HepG2 (cell line): Measurements from ENCODE around the gene TRAF3. TPM values are rescaled to one million over a fixed set of nuclear protein-coding genes. Genes with fewer than 3 reads are reported as not detected.

ENCODE experiments used
- ATAC-seq: fragments of 200-7000 bp; cut with Tn5 transposase; 3 replicates; pipeline ENCODE4 v1.9.1; 2020; ENCODE audit warnings: mild to moderate bottlenecking, moderate library complexity
- BruUV-seq: library from RNA; stranded (reverse); fragments of 400-500 nt; replicated peaks from 2 replicates; lab custom pipeline; 2021; lab: Mats Ljungman, UMichigan
- CTCF ChIA-PET: fragments of 300-600 bp; formaldehyde crosslinking; extraction: SDS; loops from one replicate; lab custom pipeline; 2021; ENCODE audit warnings: low total read pairs, inconsistent platforms, low intra/inter-chr PET ratio; lab: Yijun Ruan, JAX
- POLR2A ChIA-PET: fragments of 350-600 bp; sonication (Branson Sonifier 250); formaldehyde crosslinking; loops from one replicate; lab custom pipeline; 2020; ENCODE audit warnings: antibody characterized with exemption, inconsistent platforms; lab: Yijun Ruan, JAX
- DNase-seq: peaks from one replicate; pipeline ENCODE4 v3.0.0-alpha.2; 2015; ENCODE audit warnings: low spot score
- FAIRE-seq: peaks from 3 replicates; lab custom pipeline; 2011; peaks lifted over from hg19 to GRCh38; lab: Jason Lieb, UNC
- H2AFZ ChIP-seq: one replicate; pipeline ENCODE4 v1.6.1; 2011; ENCODE audit warnings: low read length, inconsistent platforms
- H3K27ac ChIP-seq: fragments of 300-600 bp; 3 replicates; pipeline ENCODE4 v1.8.0; 2011; ENCODE audit warnings: mixed run types, mild to moderate bottlenecking, mixed read lengths, low read length, inconsistent platforms; ENCODE audit not compliant: insufficient read depth; ENCODE audit errors: extremely low read length
- H3K27me3 ChIP-seq, 2 experiments: fragments of 200-600 bp in 1 of 2; 2 replicates in 1 of 2; 3 replicates in 1 of 2; pipeline versions ENCODE4 v1.6.0 to v1.8.0; 2011; ENCODE audit warnings: low read length in 2 of 2, mild to moderate bottlenecking in 2 of 2, moderate library complexity in 2 of 2, inconsistent platforms in 1 of 2; ENCODE audit not compliant: insufficient read depth in 2 of 2, control insufficient read depth in 1 of 2
- H3K36me3 ChIP-seq, 2 experiments: fragments of 200-600 bp in 1 of 2; replicated peaks in 1 of 2; 2 replicates in 1 of 2; 3 replicates in 1 of 2; pipeline versions ENCODE4 v1.5.1 to v1.8.0; 2011; ENCODE audit warnings: low read length in 2 of 2, inconsistent platforms in 1 of 2; ENCODE audit not compliant: insufficient read depth in 2 of 2, control insufficient read depth in 1 of 2
- H3K4me1 ChIP-seq: 2 replicates; pipeline ENCODE4 v1.5.1; 2012; ENCODE audit warnings: low read length, inconsistent platforms; ENCODE audit not compliant: insufficient read depth
- H3K4me2 ChIP-seq: 2 replicates; pipeline ENCODE4 v1.6.0; 2011; ENCODE audit warnings: low read depth, low read length, inconsistent platforms
- H3K4me3 ChIP-seq, 3 experiments: fragments of 200-600 bp in 1 of 3; sonication (generic), shearing (Covaris generic) in 1 of 3; replicated peaks in 1 of 3; 2 replicates each; pipeline ENCODE4 v1.5.1; 2011 to 2016; ENCODE audit warnings: low read length in 3 of 3, inconsistent platforms in 2 of 3, low read depth in 2 of 3, mild to moderate bottlenecking in 2 of 3, control low read depth in 1 of 3, mixed read lengths in 1 of 3; ENCODE audit not compliant: insufficient read depth in 1 of 3
- H3K79me2 ChIP-seq: one replicate; pipeline ENCODE4 v1.6.1; 2011; ENCODE audit warnings: low read length, inconsistent platforms; ENCODE audit not compliant: insufficient read depth
- H3K9ac ChIP-seq: 2 replicates; pipeline ENCODE4 v1.6.0; 2011; ENCODE audit warnings: mild to moderate bottlenecking, low read depth, low read length, inconsistent platforms; ENCODE audit not compliant: insufficient read depth
- H3K9me3 ChIP-seq: 2 replicates; pipeline ENCODE4 v1.5.1; 2012; ENCODE audit warnings: mild to moderate bottlenecking, low read length
- H4K20me1 ChIP-seq: 2 replicates; pipeline ENCODE4 v1.6.0; 2011; ENCODE audit warnings: inconsistent platforms, mild to moderate bottlenecking, low read length, moderate library complexity; ENCODE audit not compliant: insufficient read depth
- ARNT2 ChIP-seq: sonication (generic); formaldehyde crosslinking; IDR thresholded peaks from 2 replicates; pipeline ENCODE4 v1.8.0; 2022; ENCODE audit warnings: mild to moderate bottlenecking, low read depth, missing genetic modification reagents, moderate library complexity
- ATF2 ChIP-seq: sonication (generic); formaldehyde crosslinking; IDR thresholded peaks from 2 replicates; pipeline ENCODE4 v1.4.0; 2020; ENCODE audit warnings: missing genetic modification reagents
- FOXA3 ChIP-seq: IDR thresholded peaks from 2 replicates; pipeline ENCODE4 v1.6.1; 2016; ENCODE audit warnings: missing genetic modification reagents, missing compliant biosample characterization
- IKZF5 ChIP-seq: IDR thresholded peaks from 2 replicates; pipeline ENCODE4 v1.6.1; 2018; ENCODE audit warnings: missing genetic modification reagents, mild to moderate bottlenecking, missing compliant biosample characterization
- NFKB2 ChIP-seq: sonication (generic); formaldehyde crosslinking; IDR thresholded peaks from 2 replicates; pipeline ENCODE4 v1.4.0; 2020; ENCODE audit warnings: missing genetic modification reagents, borderline replicate concordance
- PRDM10 ChIP-seq: sonication (generic); formaldehyde crosslinking; IDR thresholded peaks from 2 replicates; pipeline ENCODE4 v1.4.0; 2020; ENCODE audit warnings: low read depth, missing genetic modification reagents
- RFX5 ChIP-seq: IDR thresholded peaks from 2 replicates; pipeline ENCODE4 v1.6.1; 2011; ENCODE audit warnings: low read depth, low read length, improper control_type of control experiment
- SMYD3 ChIP-seq: sonication (generic); formaldehyde crosslinking; IDR thresholded peaks from 2 replicates; pipeline ENCODE4 v1.8.1; 2023; ENCODE audit warnings: mild to moderate bottlenecking, missing genetic modification reagents
- THAP9 ChIP-seq: sonication (generic); formaldehyde crosslinking; IDR thresholded peaks from 2 replicates; pipeline ENCODE4; 2020; ENCODE audit warnings: missing genetic modification reagents, mild to moderate bottlenecking, borderline replicate concordance
- ZFYVE20 ChIP-seq: sonication (generic); formaldehyde crosslinking; IDR thresholded peaks from 2 replicates; pipeline ENCODE4 v1.8.0; 2023; ENCODE audit warnings: low read depth, mild to moderate bottlenecking, moderate library complexity, missing genetic modification reagents, borderline replicate concordance
- ZMYM3 ChIP-seq: sonication (generic); formaldehyde crosslinking; IDR thresholded peaks from 2 replicates; pipeline ENCODE4 v1.5.1; 2020; ENCODE audit warnings: mild to moderate bottlenecking, missing genetic modification reagents
- ZNF232 ChIP-seq: sonication (generic); formaldehyde crosslinking; IDR thresholded peaks from 2 replicates; pipeline ENCODE4 v1.4.0; 2020; ENCODE audit warnings: missing genetic modification reagents, borderline replicate concordance
- ZNF572 ChIP-seq: sonication (generic); formaldehyde crosslinking; IDR thresholded peaks from 2 replicates; pipeline ENCODE4 v1.5.1; 2020; ENCODE audit warnings: mild to moderate bottlenecking, missing genetic modification reagents
- ZNF83 ChIP-seq: sonication (generic); formaldehyde crosslinking; IDR thresholded peaks from 2 replicates; pipeline ENCODE4 v1.4.0; 2020; ENCODE audit warnings: missing genetic modification reagents, mild to moderate bottlenecking, borderline replicate concordance
- ZNF878 ChIP-seq: sonication (generic); formaldehyde crosslinking; IDR thresholded peaks from 2 replicates; pipeline ENCODE4 v1.8.1; 2023; ENCODE audit warnings: mild to moderate bottlenecking, missing genetic modification reagents, moderate library complexity
- WGBS: methylation state at CpG from one replicate; pipeline ENCODE4 v1.1.6; 2017; ENCODE audit warnings: low lambda C conversion rate; 5-methylcytosine and 5-hydroxymethylcytosine counted together
- in situ Hi-C: cut with HindIII; loops from 2 replicates; pipeline ENCODE4 v1.10.0; 2017; ENCODE audit warnings: low pct_unique_long_range_greater_than_20kb; ENCODE audit not compliant: extremely low pct_ligation_motif_present
- intact Hi-C: fragments of 100-400 bp; cut with micrococcal nuclease; formaldehyde crosslinking; loops from one replicate; pipeline ENCODE4 v1.10.0; 2022; ENCODE audit not compliant: unreplicated experiment
- polyA plus RNA-seq, 8 experiments: library from polyadenylated mRNA; depleted of rRNA in 3 of 8; stranded (reverse) in 7 of 8; unstranded in 1 of 8; fragments of >200 nt; fragmentation: Illumina TruSeq in 4 of 8; extraction: Trizol in 4 of 8; gene quantifications; 2 replicates each; pipeline versions ENCODE4 v1.2.1 to v1.2.3, GENCODE V29; 2011 to 2016; ENCODE audit warnings: low read depth in 4 of 8, missing spikeins in 1 of 8, mixed read lengths in 1 of 8; ENCODE audit not compliant: insufficient read depth in 1 of 8
- total RNA-seq, 5 experiments: library from RNA; depleted of rRNA; stranded (reverse); fragments of >200 nt; fragmentation: Illumina TruSeq; extraction: Trizol; gene quantifications; 2 replicates each; pipeline ENCODE4 v1.2.3, GENCODE V29; 2016; ENCODE audit warnings: low read depth in 1 of 5

The TRAF3 gene
- total and polyA plus RNA-seq, 2 of the 13 experiments (the other 11 are each of a cell fraction or from before 2014, with no cell fraction given) = 6.9 to 12.2 TPM

- no peak for TF ChIP-seq THAP9 (CRISPR knock-in tag)
- no peak for TF ChIP-seq SMYD3 (CRISPR knock-in tag)
- TF ChIP-seq ZNF878 = no peak
- TF ChIP-seq ZNF83 = no peak
- no peak for TF ChIP-seq IKZF5 (CRISPR knock-in tag)
- TF ChIP-seq ZFYVE20 = no peak
- no peak for TF ChIP-seq RFX5
Observed at GRCh38 chr14:102807013-102807406, 29.8 kb downstream of the TRAF3 start (continued).

GRCh38 chr14:102809870-102810269 is 32.6 kb downstream of the TRAF3 start:
- in situ Hi-C loops (no loop called here), intact Hi-C loops (no loop called here)
- FAIRE-seq (no peak), ATAC-seq (no peak), DNase-seq (no peak)
- BruUV-seq = no TSS peak
- Histone ChIP-seq H3K36me3 (no peaks in the 10 kb centered on the region), H3K27me3 (no peaks in the 10 kb centered on the region), H3K4me3 (no peak overlapping the region), H2AFZ (no peak overlapping the region), H3K4me1 (peaks cover 40% of the 10 kb centered on the region), H3K9ac (no peak overlapping the region), H3K79me2 (no peaks in the 10 kb centered on the region), H3K27ac (no peak overlapping the region), H4K20me1 (no peaks in the 10 kb centered on the region), H3K9me3 (no peaks in the 10 kb centered on the region), H3K4me2 (no peak overlapping the region)
- 86% methylated on average over 3 of the region's 3 CpGs for WGBS
- ChIA-PET POLR2A (no interaction called here), CTCF (no interaction called here)
- TF ChIP-seq FOXA3 (CRISPR knock-in tag) (no peak), ZNF232 (CRISPR knock-in tag) (no peak), ARNT2 (CRISPR knock-in tag) (no peak), PRDM10 (CRISPR knock-in tag) (no peak), ZMYM3 (CRISPR knock-in tag) (no peak), ZNF572 (CRISPR knock-in tag) (no peak), ATF2 (no peak), NFKB2 (no peak)
